Islet of Langerhans (tissue), 1 donor: ENCODE measurements around the gene CARF.
"Not testable (repeated sequence)": the region's sequence is repeated elsewhere in the genome, so short reads cannot be mapped to it uniquely, and the experiment has no call there.

Experiments
- FAIRE-seq: peaks from one replicate; lab custom pipeline; 2011; peaks lifted over from hg19 to GRCh38; lab: Jason Lieb, UNC

The CARF gene

GRCh38 chr2:202934456-202934855, 22.4 kb downstream of the CARF start:
- FAIRE-seq: no peak

GRCh38 chr2:202938960-202939359, 26.9 kb downstream of the CARF start:
- no peak for FAIRE-seq

- no peak for FAIRE-seq
Measured at GRCh38 chr2:202941771-202942170, 29.7 kb downstream of the CARF start.

- peak; percentile 38 for FAIRE-seq
Measured at GRCh38 chr2:202944408-202944807, 32.3 kb downstream of the CARF start.

- FAIRE-seq: no peak
Measured at GRCh38 chr2:202944816-202945215, 32.7 kb downstream of the CARF start.

- no peak for FAIRE-seq
Measured at GRCh38 chr2:202945497-202945896, 33.4 kb downstream of the CARF start.

GRCh38 chr2:202949333-202949732, 37.3 kb downstream of the CARF start:
- FAIRE-seq: not testable (repeated sequence)

- no peak for FAIRE-seq
Measured at GRCh38 chr2:202950592-202950991, 38.5 kb downstream of the CARF start.

GRCh38 chr2:202960524-202960923, 48.4 kb downstream of the CARF start:
- no peak for FAIRE-seq

GRCh38 chr2:202963712-202964111, 51.6 kb downstream of the CARF start:
- no peak for FAIRE-seq

- no peak for FAIRE-seq
Measured at GRCh38 chr2:202965810-202966460, 53.9 kb downstream of the CARF start.

GRCh38 chr2:202969404-202969803, 57.3 kb downstream of the CARF start:
- not testable (repeated sequence) for FAIRE-seq

GRCh38 chr2:202976809-202977208, 64.7 kb downstream of the CARF start:
- no peak for FAIRE-seq

GRCh38 chr2:202982779-202983491, 70.9 kb downstream of the CARF start:
- no peak for FAIRE-seq

GRCh38 chr2:202989749-202990148, 77.7 kb downstream of the CARF start:
- no peak for FAIRE-seq

GRCh38 chr2:202990501-202990900, 78.4 kb downstream of the CARF start:
- FAIRE-seq: no peak

- FAIRE-seq: not testable (repeated sequence)
Measured at GRCh38 chr2:202997113-202997512, 85.0 kb downstream of the CARF start.

- no peak for FAIRE-seq
Measured at GRCh38 chr2:203002054-203002821, 90.2 kb downstream of the CARF start.

GRCh38 chr2:203003716-203004115, 91.6 kb downstream of the CARF start:
- no peak for FAIRE-seq

GRCh38 chr2:203014456-203015199, 102.6 kb downstream of the CARF start, which contains the start of gene NBEAL1:
TSS of gene NBEAL1 (plus strand) at chr2:203014875. CDS start at chr2:203016385, 1,510 bp downstream.
- FAIRE-seq: peak; percentile 87

GRCh38 chr2:203016716-203017115, 104.6 kb downstream of the CARF start:
- FAIRE-seq: no peak

GRCh38 chr2:203018181-203018580, 106.1 kb downstream of the CARF start:
- FAIRE-seq: no peak
